ENCODE data around the gene PPP2R2D.

DNA sequence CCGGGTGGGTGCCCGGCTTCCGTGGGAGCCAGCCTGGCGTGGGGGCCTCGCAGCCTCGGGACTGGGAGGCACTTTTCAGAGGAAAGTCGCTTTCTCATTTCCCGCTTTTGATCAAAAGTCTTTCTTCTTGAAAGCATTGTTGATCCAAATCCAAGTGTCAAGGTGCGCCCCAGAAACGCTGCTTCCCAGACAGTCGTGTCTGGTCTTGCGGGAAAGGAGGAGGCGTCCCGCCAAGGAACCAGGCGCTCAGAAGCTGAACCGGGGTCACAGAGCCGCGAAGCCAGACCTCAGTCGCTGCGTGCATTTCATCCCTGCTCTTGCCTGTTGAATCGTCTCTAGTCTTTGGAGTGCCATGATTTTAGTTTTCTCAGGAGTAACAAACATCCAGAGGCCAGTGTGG is 82.0 kb downstream of the PPP2R2D start:
- TF ChIP-seq, protein P1, sequence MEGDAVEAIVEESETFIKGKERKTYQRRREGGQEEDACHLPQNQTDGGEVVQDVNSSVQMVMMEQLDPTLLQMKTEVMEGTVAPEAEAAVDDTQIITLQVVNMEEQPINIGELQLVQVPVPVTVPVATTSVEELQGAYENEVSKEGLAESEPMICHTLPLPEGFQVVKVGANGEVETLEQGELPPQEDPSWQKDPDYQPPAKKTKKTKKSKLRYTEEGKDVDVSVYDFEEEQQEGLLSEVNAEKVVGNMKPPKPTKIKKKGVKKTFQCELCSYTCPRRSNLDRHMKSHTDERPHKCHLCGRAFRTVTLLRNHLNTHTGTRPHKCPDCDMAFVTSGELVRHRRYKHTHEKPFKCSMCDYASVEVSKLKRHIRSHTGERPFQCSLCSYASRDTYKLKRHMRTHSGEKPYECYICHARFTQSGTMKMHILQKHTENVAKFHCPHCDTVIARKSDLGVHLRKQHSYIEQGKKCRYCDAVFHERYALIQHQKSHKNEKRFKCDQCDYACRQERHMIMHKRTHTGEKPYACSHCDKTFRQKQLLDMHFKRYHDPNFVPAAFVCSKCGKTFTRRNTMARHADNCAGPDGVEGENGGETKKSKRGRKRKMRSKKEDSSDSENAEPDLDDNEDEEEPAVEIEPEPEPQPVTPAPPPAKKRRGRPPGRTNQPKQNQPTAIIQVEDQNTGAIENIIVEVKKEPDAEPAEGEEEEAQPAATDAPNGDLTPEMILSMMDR (conservative IDR thresholded peaks at IDR 0.05; ENCODE audit: low read length), result no peak
- TF ChIP-seq EZH2phosphoT487 (IDR thresholded peaks at IDR 0.05; ENCODE audit: borderline replicate concordance), result no peak
